HG02678 (cell line): ENCODE results near the gene FAM24B.
"Not testable (repeated sequence)": the region's sequence is repeated elsewhere in the genome, so short reads cannot be mapped to it uniquely, and the experiment has no call there.

Experiments used
- ATAC-seq: cut with Tn5 transposase; IDR thresholded peaks from one replicate; pipeline ENCODE4 v1.9.1; 2021; ENCODE audit warnings: mild to moderate bottlenecking, moderate library complexity; ENCODE audit not compliant: unreplicated experiment

FAM24B gene

DNA sequence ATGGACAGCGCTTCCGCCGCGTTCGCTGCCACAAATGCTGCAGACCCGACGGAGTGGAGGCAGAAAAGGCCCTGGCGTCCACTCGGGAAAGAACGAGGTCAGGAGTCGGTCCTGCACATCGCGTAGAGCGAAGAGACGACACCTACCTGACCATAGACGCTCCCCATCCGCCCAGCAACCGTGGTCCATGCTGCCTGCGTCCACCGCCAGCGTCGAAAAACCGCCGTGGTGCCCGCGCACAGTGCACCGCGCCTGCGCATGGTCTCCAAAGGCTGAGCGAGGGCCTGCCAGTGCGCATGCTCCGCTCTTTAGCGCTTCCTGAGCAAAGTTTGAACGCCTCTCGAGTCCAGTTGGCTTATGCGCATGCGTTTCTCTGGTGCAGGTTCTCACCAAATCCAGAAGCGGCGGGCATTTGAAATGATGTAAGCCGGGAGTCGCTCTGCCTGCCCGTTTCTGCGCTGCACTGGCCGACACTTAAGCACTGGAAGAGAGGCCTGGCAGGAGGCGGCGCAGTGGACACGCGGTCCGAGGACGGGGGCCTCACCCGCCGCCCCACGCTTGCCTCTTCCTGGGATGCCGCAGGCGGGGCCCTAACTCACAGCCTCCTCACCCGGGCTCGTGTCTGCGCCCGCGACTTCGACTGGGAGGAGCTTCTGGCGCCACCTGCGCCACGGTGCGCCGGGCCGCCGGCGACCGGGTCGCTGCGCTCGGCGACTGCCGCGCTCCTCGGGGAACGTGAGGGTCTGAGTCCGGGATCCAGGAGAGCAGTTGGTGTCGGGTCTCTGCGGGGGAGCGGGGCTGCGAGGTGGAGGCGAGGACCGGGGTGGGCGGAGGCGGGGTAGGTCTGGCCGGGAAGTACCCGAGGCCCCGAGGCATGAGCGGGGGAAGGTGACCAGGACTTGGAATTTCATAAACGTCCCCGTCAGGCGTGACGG is at the start of gene FAM24B:
Gene FAM24B, minus strand, starts transcription at position 243 of the 935 bp plus-strand sequence. CDS start 29,066 bp downstream, outside the sequence.
- peak; percentile 78 for ATAC-seq

DNA sequence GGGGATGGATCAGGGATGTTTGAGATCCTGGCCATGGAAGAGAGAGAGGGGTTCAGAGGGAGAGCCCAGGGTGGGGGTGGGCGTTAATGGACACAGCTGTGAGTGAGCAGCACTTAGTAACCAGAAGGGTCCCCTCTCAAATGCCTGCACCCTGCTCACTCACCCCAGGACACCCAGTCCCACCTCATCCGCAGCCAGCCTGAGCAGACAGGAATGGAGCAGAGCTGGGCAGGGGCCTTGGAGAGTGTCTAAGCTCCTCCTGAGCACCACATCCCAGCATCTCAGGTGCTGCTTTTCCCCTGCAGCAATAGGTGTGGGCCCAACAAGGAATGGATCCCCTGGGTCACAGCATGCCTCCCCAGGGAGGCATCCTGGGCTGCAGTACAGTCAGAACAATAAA is 36.3 kb upstream of the FAM24B start:
- ATAC-seq: no peak

GRCh38 chr10:122911889-122912484 is 32.6 kb upstream of the FAM24B start:
- no peak for ATAC-seq

- no peak for ATAC-seq
These were observed 30.9 kb upstream of the FAM24B start, which contains the start of gene FAM24A for GRCh38 chr10:122910310-122910709. TSS of gene FAM24A (plus strand) at chr10:122910610. CDS start at chr10:122911635, 1,025 bp downstream.

GRCh38 chr10:122903861-122904260 is 24.5 kb upstream of the FAM24B start:
- ATAC-seq: not testable (repeated sequence)

DNA sequence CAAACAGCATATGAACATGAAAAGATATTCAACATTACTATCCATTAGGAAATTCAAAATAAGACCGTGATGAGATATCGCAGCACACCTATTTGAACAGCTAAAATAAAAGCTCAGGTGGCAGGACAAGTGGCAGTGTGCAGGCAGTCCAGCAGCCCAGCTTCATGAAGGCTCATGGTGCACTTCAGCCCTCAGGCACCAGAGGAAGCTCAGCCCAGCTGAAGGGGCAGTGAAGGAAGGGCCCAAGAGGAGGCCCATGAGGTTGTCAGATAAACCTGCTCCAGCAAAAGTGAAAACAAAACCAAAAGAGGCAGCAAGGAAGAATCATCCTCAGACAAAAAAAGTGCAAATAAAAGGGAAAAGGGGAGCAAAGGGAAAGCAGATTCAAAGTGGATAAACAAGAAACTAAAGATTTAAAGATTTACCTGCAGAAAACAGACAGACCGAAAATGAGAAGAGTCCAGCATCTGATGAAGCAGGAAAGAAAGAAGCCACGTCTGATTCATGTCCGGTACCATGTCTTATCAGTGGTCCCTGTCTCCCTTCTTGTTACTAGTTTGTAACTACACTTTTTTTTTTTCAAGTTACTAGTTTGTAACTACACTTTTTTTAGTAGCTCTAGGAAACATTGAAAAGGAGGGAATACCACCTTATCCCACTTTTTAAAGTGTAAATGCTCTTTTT is 15.0 kb upstream of the FAM24B start:
- ATAC-seq: no peak

DNA sequence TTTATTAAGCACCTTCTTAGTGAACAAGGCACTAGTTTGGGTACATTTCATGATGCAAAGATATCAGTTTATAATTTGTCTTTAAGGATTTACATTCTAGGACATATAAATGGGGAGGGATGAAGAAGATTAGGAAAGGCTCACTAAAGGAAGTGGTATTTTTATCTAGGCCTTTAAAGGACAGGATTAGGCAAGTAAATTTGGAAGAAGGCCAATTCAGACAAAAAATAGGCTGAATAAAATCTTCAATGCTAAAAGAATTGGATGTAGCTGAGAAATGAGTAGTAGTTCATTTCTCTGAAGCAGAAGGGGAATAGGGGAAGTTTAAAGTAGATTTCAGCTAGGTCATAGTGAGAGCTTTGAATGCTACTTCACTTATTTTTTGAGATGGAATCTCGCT is 4.8 kb upstream of the FAM24B start:
- no peak for ATAC-seq

GRCh38 chr10:122882766-122883165 is 3.4 kb upstream of the FAM24B start:
- ATAC-seq: no peak

GRCh38 chr10:122878799-122879338 is 512 bp downstream of the FAM24B start:
- ATAC-seq: peak; percentile 3

DNA sequence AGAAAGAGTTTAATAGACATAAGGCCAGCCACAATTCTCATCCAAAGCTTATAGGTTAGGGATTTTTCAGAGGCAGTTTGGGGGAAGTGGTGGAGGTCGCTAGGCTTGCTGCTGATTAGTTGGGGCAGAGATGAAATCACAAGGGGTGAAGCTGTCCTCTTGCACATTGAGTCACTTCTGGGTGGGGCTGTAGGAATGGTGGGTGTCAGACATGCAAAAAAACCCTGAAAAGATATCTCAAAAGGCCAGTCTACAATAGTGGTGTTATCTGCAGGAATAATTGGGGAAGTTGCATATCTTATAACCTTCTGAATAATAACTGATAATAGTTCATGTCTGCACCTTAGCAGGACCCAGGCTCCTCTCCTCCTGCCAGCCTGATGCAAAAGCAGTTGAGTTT is 2.1 kb downstream of the FAM24B start:
- ATAC-seq: no peak

GRCh38 chr10:122876467-122876855 is 2.9 kb downstream of the FAM24B start:
- no peak for ATAC-seq

DNA sequence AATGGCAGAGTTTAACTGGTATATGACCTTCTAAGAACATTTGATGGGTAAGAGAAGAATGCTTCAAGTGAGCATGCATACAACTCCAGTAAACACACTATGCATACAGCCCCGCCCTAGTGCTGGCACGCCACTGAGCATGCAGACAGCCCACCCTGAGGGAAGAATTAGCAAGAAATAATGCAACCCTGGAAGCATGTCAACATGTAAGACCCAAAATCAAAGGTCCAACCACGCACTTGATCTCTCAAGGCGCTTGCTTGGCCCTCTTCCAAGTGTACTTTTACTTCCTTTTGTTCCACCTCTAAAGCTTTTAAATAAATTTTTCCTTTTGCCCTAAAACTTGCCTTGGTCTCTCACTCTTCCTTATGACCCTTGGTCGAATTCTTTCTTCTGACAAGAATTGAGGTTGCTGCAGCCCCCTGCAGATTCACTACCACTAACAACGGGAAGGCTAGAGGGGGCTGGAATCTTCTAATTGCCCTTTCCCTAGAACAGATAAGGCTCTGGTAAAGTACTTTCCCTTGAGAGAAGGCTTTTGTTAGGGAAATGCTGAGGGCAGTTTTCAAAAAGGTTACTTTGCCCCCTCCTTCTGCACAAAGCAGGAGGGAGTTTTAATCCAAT is 3.4 kb downstream of the FAM24B start:
- no peak for ATAC-seq

GRCh38 chr10:122871947-122872346 is 7.4 kb downstream of the FAM24B start:
- not testable (repeated sequence) for ATAC-seq

- not testable (repeated sequence) for ATAC-seq
These were observed 10.6 kb downstream of the FAM24B start for GRCh38 chr10:122868768-122869167.

DNA sequence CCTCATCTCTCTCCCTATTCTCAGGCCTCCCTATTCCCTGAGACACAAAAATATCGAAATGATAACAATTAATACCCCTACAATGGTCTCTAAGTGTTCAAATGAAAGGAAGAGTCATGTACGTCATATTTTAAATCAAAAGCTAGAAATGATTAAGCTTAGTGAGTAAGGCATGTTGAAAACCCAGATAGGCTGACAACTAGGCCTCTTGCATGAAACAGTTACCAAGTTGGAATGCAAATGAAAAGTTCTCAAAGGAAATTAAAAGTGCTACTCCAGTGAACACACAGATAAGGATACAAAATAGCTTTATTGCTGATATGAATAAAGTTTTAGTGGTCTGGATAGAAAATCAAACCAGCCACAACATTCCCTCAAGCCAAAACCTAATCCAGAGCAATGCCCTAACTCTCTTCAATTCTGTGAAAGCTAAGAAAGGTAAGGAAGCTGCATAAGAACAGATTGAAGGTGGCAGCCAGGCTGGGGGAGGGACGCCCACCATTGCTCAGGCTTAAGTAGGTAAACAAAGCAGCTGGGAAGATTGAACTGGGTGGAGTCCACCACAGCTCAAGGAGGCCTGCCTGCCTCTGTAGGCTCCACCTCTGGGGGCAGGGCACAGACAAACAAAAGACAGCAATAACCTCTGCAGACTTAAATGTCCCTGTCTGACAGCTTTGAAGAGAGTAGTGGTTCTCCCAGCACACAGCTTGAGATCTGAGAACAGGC is 12.5 kb downstream of the FAM24B start:
- ATAC-seq: not testable (repeated sequence)

- no peak for ATAC-seq
These were observed 14.5 kb downstream of the FAM24B start for GRCh38 chr10:122864901-122865300.

- no peak for ATAC-seq
These were observed 15.2 kb downstream of the FAM24B start for GRCh38 chr10:122864194-122864592.

DNA sequence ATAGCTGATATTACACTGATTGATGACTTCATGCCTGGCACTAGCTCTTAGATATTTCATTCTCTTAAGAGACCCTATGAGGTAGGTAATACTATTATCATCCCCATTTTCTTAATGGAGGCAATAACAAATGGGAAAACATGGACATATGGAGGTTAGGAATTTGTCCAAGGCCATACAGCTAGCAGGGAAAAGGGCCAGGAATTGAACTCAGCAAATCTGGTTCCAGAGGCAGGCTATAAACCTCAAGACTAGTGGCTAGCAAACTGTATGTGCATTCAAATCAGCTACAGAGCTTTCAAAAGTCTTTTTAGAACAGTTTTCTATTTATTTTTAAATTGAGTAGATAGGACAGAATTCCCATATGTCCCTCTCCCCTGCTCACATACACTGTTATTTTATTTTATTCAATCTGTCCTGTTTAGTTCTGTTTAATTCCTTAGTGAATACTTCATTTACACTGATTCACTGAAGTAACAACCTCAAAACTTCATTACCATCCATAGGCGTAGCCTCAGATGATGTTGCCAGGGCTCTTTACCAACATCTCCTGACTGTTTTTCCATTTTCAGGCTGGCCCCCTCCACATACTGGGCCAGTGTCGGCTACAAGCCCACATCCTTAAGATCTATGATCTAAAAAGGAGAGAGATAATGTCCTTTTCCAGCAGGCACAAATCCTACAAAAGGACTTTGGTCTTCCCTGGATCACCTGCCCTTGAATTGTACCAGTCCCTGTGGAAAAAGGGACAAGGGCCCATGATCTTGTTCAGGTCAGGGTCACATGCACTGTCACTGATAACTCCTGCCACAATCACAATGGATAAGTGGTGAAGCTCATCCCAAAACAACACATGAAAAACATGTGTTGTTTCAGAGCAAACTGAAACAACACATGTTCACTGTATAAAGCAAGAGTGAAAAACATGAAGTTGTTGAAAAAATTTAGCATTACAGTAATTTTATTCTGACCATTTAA is 15.9 kb downstream of the FAM24B start:
- ATAC-seq: no peak

DNA sequence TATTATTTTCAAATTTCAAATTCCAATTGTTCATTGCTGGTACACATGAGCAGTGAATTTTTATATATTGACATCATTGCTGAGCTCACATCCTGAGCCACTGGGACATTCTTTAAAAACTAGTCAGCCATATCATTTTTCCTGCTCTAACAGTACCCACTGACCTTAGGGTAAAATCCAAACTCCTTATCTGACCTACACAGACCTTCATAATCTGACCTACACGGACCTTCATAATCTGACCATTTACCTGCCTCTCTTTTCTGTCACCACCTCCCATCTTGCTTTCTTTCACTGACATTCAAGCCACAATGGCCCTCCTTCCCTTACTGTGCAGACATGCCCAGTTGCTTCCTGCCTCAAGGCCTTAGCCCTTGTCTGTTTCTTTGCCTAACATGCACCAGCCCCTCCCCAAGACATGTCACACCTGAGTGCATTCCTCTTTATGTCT is 17.6 kb downstream of the FAM24B start:
- ATAC-seq: no peak
